GM18873 (cell line): ENCODE data around the gene ABCD1.
"Not testable (repeated sequence)": the region's sequence is repeated elsewhere in the genome, so short reads cannot be mapped to it uniquely, and the experiment has no call there.

ENCODE experiments used
- ATAC-seq: cut with Tn5 transposase; IDR thresholded peaks from one replicate; pipeline ENCODE4 v1.9.1; 2021; ENCODE audit warnings: mild to moderate bottlenecking, moderate library complexity, moderate number of reproducible peaks; ENCODE audit not compliant: unreplicated experiment, low FRiP score

The ABCD1 gene

DNA sequence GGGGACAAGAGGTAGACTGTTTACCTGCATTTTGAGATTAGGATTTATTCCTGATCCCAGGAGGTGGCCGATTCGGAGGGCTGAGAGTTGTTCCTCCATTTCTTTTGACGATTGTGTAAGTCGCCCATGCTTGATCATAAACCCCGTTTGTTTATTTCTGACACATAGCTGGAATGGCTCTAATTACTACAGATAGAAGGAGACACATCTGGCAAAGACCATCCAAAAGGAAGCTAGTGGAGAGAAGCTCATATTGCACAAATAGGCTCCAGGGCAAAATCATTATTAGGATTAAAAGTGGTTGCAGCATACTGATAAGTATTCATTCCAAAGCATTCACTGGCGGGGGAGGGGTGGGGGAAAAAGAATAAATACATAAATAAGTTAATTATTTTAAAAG, 22.3 kb downstream of the ABCD1 start:
- not testable (repeated sequence) for ATAC-seq

GRCh38 chrX:153749017-153749416, 24.4 kb downstream of the ABCD1 start:
- ATAC-seq: not testable (repeated sequence)

GRCh38 chrX:153750127-153750774, 25.6 kb downstream of the ABCD1 start:
- ATAC-seq: no peak

DNA sequence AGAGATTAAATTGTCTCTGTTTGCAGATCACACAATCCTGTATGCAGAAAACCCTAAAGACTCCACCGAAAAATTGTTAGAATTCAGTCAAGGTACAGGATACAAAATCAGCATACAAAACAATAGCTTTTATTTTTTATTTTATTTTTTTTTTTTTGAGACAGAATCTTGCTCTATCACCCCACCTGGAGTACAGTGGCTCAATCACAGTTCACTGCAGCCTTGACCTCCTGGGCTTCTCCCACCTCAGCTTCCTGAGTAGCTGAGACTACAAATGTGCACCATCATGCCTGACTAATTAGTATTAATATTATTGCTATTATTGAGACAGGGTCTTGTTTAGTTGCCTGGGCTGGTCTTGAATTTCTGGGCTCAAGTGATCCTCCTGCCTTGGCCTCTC, 30.5 kb downstream of the ABCD1 start:
- no peak for ATAC-seq

DNA sequence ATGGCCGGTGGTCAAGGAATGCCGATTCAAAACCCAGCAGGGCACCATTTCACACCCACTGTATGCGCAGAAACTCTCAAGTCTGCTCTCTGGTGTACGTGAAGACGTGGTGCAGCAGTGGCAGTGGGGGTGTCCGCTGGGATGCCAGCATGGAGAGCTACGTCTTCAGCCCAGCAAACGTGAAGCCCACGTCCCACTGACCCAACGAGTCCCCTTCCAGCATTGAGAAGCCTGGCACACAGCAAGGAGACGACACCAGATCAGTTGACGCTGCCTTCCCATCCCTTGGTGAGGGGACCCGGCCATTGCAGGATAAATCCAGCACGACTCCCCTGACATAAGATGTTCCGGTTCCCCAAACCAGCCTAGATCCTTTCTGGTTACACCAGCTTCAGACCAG, 37.2 kb downstream of the ABCD1 start:
- ATAC-seq: no peak

DNA sequence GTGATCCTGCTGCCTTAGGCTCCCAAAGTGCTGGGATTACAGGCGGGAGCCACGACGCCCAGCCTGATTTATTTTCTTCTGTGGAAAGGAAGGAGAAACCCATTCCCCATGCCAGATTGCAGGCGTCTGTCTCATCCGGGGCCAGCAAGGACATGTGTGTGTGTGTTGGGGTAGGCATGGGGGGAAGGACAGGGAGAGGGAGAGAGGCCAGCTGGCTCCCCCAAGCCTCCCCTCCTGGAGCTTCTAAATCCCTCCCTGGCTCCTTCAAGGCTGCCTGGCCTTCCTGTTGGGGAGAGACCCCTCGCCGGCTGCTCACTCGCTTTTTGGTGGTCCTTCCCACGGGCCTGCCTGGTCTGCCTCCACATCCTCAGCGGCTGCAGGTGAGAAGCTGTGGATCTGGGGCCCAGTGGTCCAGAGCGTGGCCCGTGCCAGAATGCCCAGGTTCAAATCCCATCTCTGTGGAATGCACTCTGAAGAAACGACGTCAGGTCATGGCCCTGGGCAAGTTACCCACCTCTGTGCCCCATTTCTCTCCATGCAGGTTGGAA, 38.0 kb downstream of the ABCD1 start:
- no peak for ATAC-seq

- ATAC-seq: no peak
These were observed 38.8 kb downstream of the ABCD1 start for GRCh38 chrX:153763298-153763932.

DNA sequence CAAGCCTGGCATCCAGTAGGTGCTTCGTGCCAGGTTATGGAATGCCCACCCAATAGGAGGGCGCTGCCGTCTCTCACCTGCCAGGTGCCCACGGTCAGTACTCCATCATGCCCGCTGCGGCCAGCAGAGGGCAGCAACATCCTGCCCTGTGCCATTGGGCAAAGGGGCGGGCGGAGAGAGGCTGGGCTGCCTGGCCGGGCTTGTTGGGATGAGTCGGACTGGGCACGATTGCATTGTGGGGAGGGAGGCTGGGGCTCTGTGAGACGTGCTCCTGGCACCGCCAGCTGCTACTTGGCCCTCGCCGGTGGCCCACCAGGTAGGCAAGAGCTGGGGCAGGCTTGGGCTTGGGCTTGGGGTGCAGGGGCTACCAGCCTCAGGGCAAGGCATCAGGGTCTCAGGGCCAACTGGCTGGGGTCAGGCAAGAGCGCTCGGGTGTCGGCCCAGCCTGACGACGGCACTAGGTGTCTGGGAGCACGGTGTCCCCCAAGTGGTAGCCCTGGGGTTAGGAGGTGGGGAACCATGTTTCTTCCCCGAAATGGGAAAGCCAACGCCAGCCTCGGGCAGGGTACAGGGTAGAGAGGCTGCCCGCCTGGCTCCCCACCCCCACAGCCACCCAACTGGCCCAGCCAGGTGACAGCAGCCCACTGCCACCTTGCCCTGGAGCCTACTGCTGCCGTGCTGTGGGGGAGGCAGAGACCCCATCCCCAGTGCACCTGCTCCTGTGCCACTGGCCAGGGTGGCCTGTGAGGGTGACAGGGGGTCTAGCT, 39.5 kb downstream of the ABCD1 start, which contains the start of gene PLXNB3:
Gene PLXNB3 (plus strand): TSS at position 261 of the 767 bp plus-strand sequence. CDS start 1,287 bp downstream, outside the sequence.
- peak; percentile 46 for ATAC-seq

- no peak for ATAC-seq
These were observed 40.1 kb downstream of the ABCD1 start for GRCh38 chrX:153764786-153765137.

- ATAC-seq: no peak
These were observed 40.8 kb downstream of the ABCD1 start for GRCh38 chrX:153765138-153766079.

GRCh38 chrX:153766098-153766817, 41.6 kb downstream of the ABCD1 start:
- ATAC-seq: no peak

DNA sequence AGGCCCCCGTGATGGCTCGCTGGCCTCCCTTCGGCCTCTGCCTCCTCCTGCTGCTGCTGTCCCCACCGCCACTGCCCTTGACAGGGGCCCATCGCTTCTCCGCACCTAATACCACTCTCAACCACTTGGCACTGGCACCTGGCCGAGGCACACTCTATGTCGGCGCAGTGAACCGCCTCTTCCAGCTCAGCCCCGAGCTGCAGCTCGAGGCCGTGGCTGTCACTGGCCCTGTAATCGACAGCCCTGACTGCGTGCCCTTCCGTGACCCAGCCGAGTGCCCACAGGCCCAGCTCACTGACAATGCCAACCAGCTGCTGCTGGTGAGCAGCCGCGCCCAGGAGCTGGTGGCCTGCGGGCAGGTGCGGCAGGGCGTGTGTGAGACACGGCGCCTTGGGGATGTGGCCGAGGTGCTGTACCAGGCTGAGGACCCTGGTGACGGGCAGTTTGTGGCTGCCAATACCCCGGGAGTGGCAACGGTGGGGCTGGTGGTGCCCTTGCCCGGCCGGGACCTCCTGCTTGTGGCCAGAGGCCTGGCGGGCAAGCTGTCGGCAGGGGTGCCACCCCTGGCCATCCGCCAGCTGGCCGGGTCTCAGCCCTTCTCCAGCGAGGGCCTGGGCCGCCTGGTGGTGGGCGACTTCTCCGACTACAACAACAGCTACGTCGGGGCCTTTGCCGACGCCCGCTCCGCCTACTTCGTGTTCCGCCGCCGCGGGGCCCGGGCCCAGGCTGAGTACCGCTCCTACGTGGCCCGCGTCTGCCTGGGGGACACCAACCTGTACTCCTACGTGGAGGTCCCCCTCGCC, 42.4 kb downstream of the ABCD1 start:
- ATAC-seq: no peak

- ATAC-seq: no peak
These were observed 43.0 kb downstream of the ABCD1 start for GRCh38 chrX:153767674-153768055.

DNA sequence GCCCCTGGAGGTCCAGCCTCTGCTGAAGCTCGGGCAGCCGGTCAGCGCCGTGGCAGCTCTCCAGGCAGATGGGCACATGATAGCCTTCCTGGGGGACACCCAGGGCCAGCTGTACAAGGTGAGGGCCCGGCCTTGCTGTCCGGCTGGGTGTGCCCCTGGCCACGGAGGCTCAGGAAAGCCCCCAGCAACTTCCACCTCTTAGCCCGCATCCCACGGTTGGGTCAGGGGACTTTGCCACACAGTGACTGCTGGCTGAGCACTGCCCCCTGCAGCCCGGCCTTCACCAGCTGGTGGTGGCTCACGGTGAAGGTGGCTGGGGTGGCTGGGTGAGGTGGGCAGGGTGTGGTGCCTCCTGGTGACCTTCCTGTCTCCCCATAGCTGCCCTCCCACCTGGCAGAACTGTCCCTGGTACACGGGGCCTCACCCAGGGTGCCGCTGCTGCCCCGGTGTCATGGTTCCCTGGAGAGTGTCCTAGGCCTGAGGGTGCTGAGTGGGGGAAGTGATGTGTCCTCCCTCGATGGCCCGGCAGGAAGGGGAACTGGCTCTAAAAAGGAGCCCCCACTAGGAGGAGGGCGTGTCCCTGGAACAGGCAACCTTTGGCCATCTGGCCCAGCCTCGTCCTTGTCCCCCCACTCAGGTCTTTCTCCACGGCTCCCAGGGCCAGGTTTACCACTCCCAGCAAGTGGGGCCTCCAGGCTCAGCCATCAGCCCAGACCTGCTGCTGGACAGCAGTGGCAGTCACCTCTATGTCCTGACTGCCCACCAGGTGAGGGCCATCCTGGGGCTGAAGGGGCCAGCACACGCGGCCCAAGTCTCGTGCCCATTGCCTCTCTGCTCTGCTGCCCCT, 43.9 kb downstream of the ABCD1 start:
- no peak for ATAC-seq

DNA sequence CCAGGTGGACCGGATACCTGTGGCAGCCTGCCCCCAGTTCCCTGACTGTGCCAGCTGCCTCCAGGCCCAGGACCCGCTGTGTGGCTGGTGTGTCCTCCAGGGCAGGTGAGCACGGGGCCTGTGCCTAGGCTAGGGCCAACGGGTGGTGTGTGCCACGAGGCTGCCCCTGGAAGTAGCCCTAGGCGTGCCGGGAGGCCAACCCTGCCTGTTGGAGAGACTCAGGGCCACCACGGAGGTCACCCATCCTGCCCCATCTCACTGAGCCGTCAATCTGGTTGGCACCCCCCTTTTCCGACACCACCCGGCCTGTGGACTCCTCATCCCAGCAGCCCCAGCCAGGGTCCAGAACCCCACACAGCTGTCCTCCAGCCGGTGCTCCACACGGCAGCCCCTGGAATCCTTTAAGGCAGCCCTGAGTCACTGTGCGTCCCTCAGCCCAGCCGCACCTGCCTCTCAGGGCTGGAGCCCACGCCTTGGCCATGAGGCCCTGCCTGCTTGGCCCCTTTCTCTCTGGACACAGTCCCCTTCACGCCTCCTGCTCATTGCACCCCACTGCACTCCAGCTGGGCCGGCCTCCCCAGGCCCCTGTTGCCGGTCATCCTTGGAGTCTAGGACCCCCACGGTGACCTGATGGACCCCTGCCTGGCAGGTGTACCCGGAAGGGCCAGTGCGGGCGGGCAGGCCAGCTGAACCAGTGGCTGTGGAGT, 44.7 kb downstream of the ABCD1 start:
- ATAC-seq: no peak

GRCh38 chrX:153769865-153770600, 45.4 kb downstream of the ABCD1 start:
- ATAC-seq: no peak
